ENCODE results near the gene SPNS2.

DNA sequence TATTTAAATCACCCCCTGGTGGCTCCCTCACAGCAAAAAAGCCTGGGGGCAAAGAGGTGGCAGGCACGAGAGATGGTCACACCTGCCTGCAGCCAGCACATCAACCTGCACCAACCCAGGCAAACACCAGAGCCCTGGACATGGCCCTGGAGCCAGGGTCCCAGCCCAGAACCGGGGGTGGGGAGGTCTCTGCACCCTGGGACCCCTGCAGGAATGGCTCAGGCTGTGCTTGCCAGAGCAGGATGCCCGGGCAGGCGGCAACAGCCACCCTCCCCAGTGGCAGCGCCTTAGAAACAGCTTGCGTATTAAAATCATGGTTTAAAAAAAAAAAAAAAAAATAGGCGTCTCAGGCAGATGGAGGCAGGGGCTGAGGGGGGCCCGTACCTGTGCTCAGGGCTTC, 40.3 kb downstream of the SPNS2 start:
- no peak for TF ChIP-seq POLR2A (IDR thresholded peaks at IDR 0.05)
- TF ChIP-seq, protein P1, sequence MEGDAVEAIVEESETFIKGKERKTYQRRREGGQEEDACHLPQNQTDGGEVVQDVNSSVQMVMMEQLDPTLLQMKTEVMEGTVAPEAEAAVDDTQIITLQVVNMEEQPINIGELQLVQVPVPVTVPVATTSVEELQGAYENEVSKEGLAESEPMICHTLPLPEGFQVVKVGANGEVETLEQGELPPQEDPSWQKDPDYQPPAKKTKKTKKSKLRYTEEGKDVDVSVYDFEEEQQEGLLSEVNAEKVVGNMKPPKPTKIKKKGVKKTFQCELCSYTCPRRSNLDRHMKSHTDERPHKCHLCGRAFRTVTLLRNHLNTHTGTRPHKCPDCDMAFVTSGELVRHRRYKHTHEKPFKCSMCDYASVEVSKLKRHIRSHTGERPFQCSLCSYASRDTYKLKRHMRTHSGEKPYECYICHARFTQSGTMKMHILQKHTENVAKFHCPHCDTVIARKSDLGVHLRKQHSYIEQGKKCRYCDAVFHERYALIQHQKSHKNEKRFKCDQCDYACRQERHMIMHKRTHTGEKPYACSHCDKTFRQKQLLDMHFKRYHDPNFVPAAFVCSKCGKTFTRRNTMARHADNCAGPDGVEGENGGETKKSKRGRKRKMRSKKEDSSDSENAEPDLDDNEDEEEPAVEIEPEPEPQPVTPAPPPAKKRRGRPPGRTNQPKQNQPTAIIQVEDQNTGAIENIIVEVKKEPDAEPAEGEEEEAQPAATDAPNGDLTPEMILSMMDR (IDR thresholded peaks at IDR 0.05): no peak
- TF ChIP-seq EP300 (IDR thresholded peaks at IDR 0.05): no peak

Measured in upper lobe of left lung (tissue), 4 donors.